Stimulated activated CD4-positive, alpha-beta T cell treated with anti-CD3 and anti-CD28 coated beads, Interleukin-4, amount 100 ng/mL, for 1 hour (primary cell): ENCODE data around the gene IGFN1.
"Not testable (repeated sequence)": the region's sequence is repeated elsewhere in the genome, so short reads cannot be mapped to it uniquely, and the experiment has no call there.

Experiments
- DNase-seq: peaks from one replicate; pipeline ENCODE4 v3.0.0-alpha.2; 2020

The IGFN1 gene

GRCh38 chr1:201251851-201252430 is 61.3 kb downstream of the IGFN1 start:
- DNase-seq: no peak

- DNase-seq: no peak
Observed at GRCh38 chr1:201252944-201253371, 62.3 kb downstream of the IGFN1 start.

- no peak for DNase-seq
Observed at GRCh38 chr1:201253411-201253810, 62.8 kb downstream of the IGFN1 start.

GRCh38 chr1:201253906-201254624 is 63.4 kb downstream of the IGFN1 start:
- DNase-seq: no peak

GRCh38 chr1:201254625-201255478 is 64.2 kb downstream of the IGFN1 start:
- DNase-seq: peak; percentile 67

GRCh38 chr1:201255479-201256362 is 65.1 kb downstream of the IGFN1 start:
- no peak for DNase-seq

GRCh38 chr1:201258132-201258531 is 67.5 kb downstream of the IGFN1 start:
- not testable (repeated sequence) for DNase-seq

GRCh38 chr1:201258763-201259230 is 68.2 kb downstream of the IGFN1 start:
- no peak for DNase-seq

GRCh38 chr1:201259476-201260235 is 69.0 kb downstream of the IGFN1 start:
- no peak for DNase-seq

- DNase-seq: no peak
Observed at GRCh38 chr1:201260236-201260590, 69.6 kb downstream of the IGFN1 start.

- no peak for DNase-seq
Observed at GRCh38 chr1:201260648-201261311, 70.2 kb downstream of the IGFN1 start.

GRCh38 chr1:201261771-201262547 is 71.3 kb downstream of the IGFN1 start:
- DNase-seq: no peak

- DNase-seq: no peak
Observed at GRCh38 chr1:201262963-201263608, 72.5 kb downstream of the IGFN1 start.

- no peak for DNase-seq
Observed at GRCh38 chr1:201264072-201264471, 73.4 kb downstream of the IGFN1 start.

GRCh38 chr1:201264554-201264953 is 73.9 kb downstream of the IGFN1 start:
- no peak for DNase-seq

- DNase-seq: no peak
Observed at GRCh38 chr1:201265756-201266155, 75.1 kb downstream of the IGFN1 start.

- no peak for DNase-seq
Observed at GRCh38 chr1:201266276-201266675, 75.7 kb downstream of the IGFN1 start.

- no peak for DNase-seq
Observed at GRCh38 chr1:201266774-201267173, 76.2 kb downstream of the IGFN1 start.

- no peak for DNase-seq
Observed at GRCh38 chr1:201267481-201268229, 77.0 kb downstream of the IGFN1 start.
